ENCODE measurements around the gene VIPR1.

Gene VIPR1

GRCh38 chr3:42535981-42536784, 33.7 kb downstream of the VIPR1 start:
- no peaks in the 10 kb centered on the region for H3K36me3 ChIP-seq (ENCODE audit: control insufficient read depth, low read length)
- no peaks in the 10 kb centered on the region for H3K27me3 ChIP-seq (ENCODE audit: control insufficient read depth, low read length)
- no peaks in the 10 kb centered on the region for H3K79me2 ChIP-seq (ENCODE audit: control insufficient read depth, low read length)
- no peak overlapping the region for H3K27ac ChIP-seq (ENCODE audit: low read depth, low read length)
- no peaks in the 10 kb centered on the region for H3K9me3 ChIP-seq (ENCODE audit: control insufficient read depth, insufficient read depth, low read length)
- H3K4me3 ChIP-seq (ENCODE audit: low read length), result no peak overlapping the region
- TF ChIP-seq, protein P1, sequence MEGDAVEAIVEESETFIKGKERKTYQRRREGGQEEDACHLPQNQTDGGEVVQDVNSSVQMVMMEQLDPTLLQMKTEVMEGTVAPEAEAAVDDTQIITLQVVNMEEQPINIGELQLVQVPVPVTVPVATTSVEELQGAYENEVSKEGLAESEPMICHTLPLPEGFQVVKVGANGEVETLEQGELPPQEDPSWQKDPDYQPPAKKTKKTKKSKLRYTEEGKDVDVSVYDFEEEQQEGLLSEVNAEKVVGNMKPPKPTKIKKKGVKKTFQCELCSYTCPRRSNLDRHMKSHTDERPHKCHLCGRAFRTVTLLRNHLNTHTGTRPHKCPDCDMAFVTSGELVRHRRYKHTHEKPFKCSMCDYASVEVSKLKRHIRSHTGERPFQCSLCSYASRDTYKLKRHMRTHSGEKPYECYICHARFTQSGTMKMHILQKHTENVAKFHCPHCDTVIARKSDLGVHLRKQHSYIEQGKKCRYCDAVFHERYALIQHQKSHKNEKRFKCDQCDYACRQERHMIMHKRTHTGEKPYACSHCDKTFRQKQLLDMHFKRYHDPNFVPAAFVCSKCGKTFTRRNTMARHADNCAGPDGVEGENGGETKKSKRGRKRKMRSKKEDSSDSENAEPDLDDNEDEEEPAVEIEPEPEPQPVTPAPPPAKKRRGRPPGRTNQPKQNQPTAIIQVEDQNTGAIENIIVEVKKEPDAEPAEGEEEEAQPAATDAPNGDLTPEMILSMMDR (IDR thresholded peaks at IDR 0.05; ENCODE audit: low read depth, low read length, poor library complexity, severe bottlenecking), result peak; percentile 63
- TF ChIP-seq EZH2phosphoT487 (IDR thresholded peaks at IDR 0.05; ENCODE audit: borderline replicate concordance, low read length), result no peak
- no peaks in the 10 kb centered on the region for H3K9me2 ChIP-seq (replicated peaks; ENCODE audit: control insufficient read depth, low read length)
- no peaks in the 10 kb centered on the region for H3K4me1 ChIP-seq (ENCODE audit: control insufficient read depth, low read length)
- no peak overlapping the region for H3K4me2 ChIP-seq (ENCODE audit: low read length)
- H3F3A ChIP-seq (ENCODE audit: control insufficient read depth, insufficient read depth), result no peaks in the 10 kb centered on the region
- H4K20me1 ChIP-seq (ENCODE audit: control insufficient read depth, insufficient read depth, low read depth, low read length), result no peaks in the 10 kb centered on the region; the same call in 1 of the 2 replicates

DNA sequence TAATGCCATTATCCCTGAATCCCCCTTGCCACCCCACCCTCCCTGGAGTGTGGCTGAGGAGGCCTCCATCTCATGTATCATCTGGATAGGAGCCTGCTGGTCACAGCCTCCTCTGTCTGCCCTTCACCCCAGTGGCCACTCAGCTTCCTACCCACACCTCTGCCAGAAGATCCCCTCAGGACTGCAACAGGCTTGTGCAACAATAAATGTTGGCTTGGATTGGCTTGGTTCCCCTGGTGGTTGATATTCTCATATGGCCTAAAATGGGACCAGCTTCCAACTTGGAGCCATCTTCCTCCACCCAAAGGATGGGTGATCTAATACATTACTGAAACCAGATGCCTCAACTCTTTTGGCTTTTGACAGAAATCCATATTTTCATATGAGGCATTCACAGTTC, 34.9 kb downstream of the VIPR1 start:
- no peak overlapping the region for H3K4me2 ChIP-seq (ENCODE audit: low read length)
- H3K4me3 ChIP-seq (ENCODE audit: low read length), result no peak overlapping the region
- no peaks in the 10 kb centered on the region for H3K9me2 ChIP-seq (replicated peaks; ENCODE audit: control insufficient read depth, low read length)
- H3K27me3 ChIP-seq (ENCODE audit: control insufficient read depth, low read length), result no peaks in the 10 kb centered on the region
- no peaks in the 10 kb centered on the region for H3K36me3 ChIP-seq (ENCODE audit: control insufficient read depth, low read length)
- no peaks in the 10 kb centered on the region for H3K4me1 ChIP-seq (ENCODE audit: control insufficient read depth, low read length)
- no peaks in the 10 kb centered on the region for H3K79me2 ChIP-seq (ENCODE audit: control insufficient read depth, low read length)
- no peaks in the 10 kb centered on the region for H3K9me3 ChIP-seq (ENCODE audit: control insufficient read depth, insufficient read depth, low read length)
- TF ChIP-seq EZH2phosphoT487 (IDR thresholded peaks at IDR 0.05; ENCODE audit: borderline replicate concordance, low read length), result no peak
- TF ChIP-seq, protein P1 (IDR thresholded peaks at IDR 0.05; ENCODE audit: low read depth, low read length, poor library complexity, severe bottlenecking), result no peak
- no peaks in the 10 kb centered on the region for H3F3A ChIP-seq (ENCODE audit: control insufficient read depth, insufficient read depth)
- H4K20me1 ChIP-seq (ENCODE audit: control insufficient read depth, insufficient read depth, low read depth, low read length), result no peaks in the 10 kb centered on the region; the same call in 1 of the 2 replicates
- H3K27ac ChIP-seq (ENCODE audit: low read depth, low read length), result no peak overlapping the region

DNA sequence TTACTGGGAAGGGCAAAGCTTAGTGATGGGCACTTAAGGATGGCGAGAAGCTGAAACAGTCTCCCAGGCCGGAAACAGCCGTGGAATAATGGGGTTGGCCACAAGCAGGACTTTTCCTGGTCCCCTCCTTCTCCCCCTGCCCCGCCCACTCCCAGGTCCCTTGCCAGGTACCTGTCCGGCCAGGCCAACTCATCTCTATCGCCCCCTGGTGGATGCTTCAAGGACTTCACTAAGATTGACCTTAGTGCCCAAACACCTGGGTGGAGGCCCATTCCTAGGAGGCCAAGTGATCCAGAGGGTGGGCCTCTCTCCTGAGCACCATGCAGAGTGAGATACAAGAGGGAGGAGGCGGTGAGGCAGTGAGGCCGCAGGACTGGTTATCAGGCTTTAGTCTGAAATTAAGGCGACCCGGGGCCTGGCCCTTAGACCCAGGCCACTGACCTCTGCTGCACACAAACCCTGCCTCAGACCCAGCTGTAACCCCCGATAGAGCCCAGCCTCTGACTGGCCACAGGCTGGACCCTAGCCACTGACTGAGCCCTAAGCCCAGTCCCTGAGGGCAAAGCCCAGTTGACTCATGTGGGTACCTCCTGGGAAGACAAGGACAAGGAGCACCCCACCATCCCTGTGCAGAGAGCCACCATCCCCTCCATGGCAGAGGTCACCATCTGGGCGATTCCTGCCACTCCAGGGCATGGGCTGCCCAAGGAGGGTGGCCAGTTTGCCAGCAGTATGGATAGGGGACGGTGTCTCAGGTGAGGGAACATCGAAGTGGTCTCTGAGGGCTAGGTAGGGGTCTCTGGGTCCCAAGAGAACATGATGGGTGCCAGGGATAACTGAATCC, 37.6 kb downstream of the VIPR1 start:
- Histone ChIP-seq H3K36me3 (ENCODE audit: control insufficient read depth, low read length) (no peaks in the 10 kb centered on the region), H3K27ac (ENCODE audit: low read depth, low read length) (no peak overlapping the region), H3F3A (ENCODE audit: control insufficient read depth, insufficient read depth) (no peaks in the 10 kb centered on the region), H3K9me3 (ENCODE audit: control insufficient read depth, insufficient read depth, low read length) (no peaks in the 10 kb centered on the region), H3K4me2 (ENCODE audit: low read length) (no peak overlapping the region), H3K4me3 (ENCODE audit: low read length) (no peak overlapping the region), H3K9me2 (replicated peaks; ENCODE audit: control insufficient read depth, low read length) (no peaks in the 10 kb centered on the region), H4K20me1 (ENCODE audit: control insufficient read depth, insufficient read depth, low read depth, low read length) (no peaks in the 10 kb centered on the region; the same call in 1 of the 2 replicates), H3K27me3 (ENCODE audit: control insufficient read depth, low read length) (no peaks in the 10 kb centered on the region), H3K79me2 (ENCODE audit: control insufficient read depth, low read length) (no peaks in the 10 kb centered on the region), H3K4me1 (ENCODE audit: control insufficient read depth, low read length) (no peaks in the 10 kb centered on the region)
- TF ChIP-seq EZH2phosphoT487 (IDR thresholded peaks at IDR 0.05; ENCODE audit: borderline replicate concordance, low read length), result no peak
- TF ChIP-seq, protein P1 (IDR thresholded peaks at IDR 0.05; ENCODE audit: low read depth, low read length, poor library complexity, severe bottlenecking), result peak; percentile 88

All from DOHH2 (cell line).